C4-2B (cell line): ENCODE data around the gene MCMBP.
"Not testable (repeated sequence)": the region's sequence is repeated elsewhere in the genome, so short reads cannot be mapped to it uniquely, and the experiment has no call there.

ENCODE experiments used
- CTCF ChIP-seq: fragments of 450-650 bp; conservative IDR thresholded peaks from 2 replicates; pipeline ENCODE4 v1.5.1; 2017; ENCODE audit warnings: mild to moderate bottlenecking
- ZFX ChIP-seq: fragments of 450-650 bp; IDR thresholded peaks from 2 replicates; pipeline ENCODE4 v1.6.1; 2017

- TF ChIP-seq CTCF, ZFX: not testable (repeated sequence)
Observed at GRCh38 chr10:119907695-119908094, 35.1 kb upstream of the MCMBP start.
